HEK293T (cell line): ENCODE measurements around the gene NUDT6.

ENCODE experiments used
- FOXK2 ChIP-seq: fragments of 450-650 bp; IDR thresholded peaks from 2 replicates; pipeline ENCODE4 v1.6.1; 2016; ENCODE audit warnings: mild to moderate bottlenecking
- FOXM1 ChIP-seq: fragments of 450-650 bp; IDR thresholded peaks from 2 replicates; pipeline ENCODE4 v1.6.1; 2017; ENCODE audit warnings: mild to moderate bottlenecking, borderline replicate concordance
- HDGF ChIP-seq: fragments of 450-650 bp; IDR thresholded peaks from 2 replicates; pipeline ENCODE4 v1.6.1; 2017; ENCODE audit warnings: antibody characterized with exemption, borderline replicate concordance
- SP1 ChIP-seq: fragments of 450-650 bp; IDR thresholded peaks from 2 replicates; pipeline ENCODE4 v1.6.1; 2017
- SUZ12 ChIP-seq: fragments of 450-650 bp; IDR thresholded peaks from 2 replicates; pipeline ENCODE4 v1.6.1; 2016; ENCODE audit warnings: mild to moderate bottlenecking
- ZNF384 ChIP-seq: fragments of 450-650 bp; IDR thresholded peaks from 2 replicates; pipeline ENCODE4 v1.6.1; 2016
- TF ChIP-seq, protein P1 (sequence below): fragments of 450-650 bp; IDR thresholded peaks from 2 replicates; pipeline ENCODE4 v1.6.1; 2016

DNA sequence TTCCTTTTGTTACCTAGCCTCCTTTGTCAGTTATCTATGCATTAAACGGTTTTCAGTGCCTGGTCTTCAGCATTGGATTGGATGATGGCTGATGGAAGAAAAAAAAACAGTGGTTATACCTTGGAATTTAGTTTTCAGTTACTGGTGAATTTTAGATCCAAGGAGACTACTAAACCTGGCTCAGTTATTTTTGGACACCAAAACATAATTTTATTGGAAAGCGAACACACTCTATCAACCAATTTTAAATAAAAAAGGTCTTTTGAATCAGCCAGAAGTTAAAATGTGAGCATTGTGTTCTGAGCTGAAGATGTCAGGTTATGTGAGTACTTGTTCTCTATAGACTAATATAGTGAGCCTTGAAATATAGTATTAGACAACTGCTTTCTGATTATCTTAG is 63.7 kb downstream of the NUDT6 start:
- TF ChIP-seq ZNF384 = no peak
- TF ChIP-seq HDGF = no peak
- no peak for TF ChIP-seq FOXK2
- TF ChIP-seq SUZ12 = no peak
- no peak for TF ChIP-seq SP1
- no peak for TF ChIP-seq FOXM1
- TF ChIP-seq, protein P1, sequence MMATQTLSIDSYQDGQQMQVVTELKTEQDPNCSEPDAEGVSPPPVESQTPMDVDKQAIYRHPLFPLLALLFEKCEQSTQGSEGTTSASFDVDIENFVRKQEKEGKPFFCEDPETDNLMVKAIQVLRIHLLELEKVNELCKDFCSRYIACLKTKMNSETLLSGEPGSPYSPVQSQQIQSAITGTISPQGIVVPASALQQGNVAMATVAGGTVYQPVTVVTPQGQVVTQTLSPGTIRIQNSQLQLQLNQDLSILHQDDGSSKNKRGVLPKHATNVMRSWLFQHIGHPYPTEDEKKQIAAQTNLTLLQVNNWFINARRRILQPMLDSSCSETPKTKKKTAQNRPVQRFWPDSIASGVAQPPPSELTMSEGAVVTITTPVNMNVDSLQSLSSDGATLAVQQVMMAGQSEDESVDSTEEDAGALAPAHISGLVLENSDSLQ = no peak
